Measurements from ENCODE around the gene UBE2QL1. TPM values are rescaled to one million over a fixed set of nuclear protein-coding genes. Genes with fewer than 3 reads are reported as not detected.
A peak's percentile ranks its signal among the peaks of the same experiment; 100 is the strongest.

UBE2QL1 gene
- polyA plus RNA-seq, 1 of the 3 experiments (the other 2 are of a cell fraction), result 0.28 TPM

DNA sequence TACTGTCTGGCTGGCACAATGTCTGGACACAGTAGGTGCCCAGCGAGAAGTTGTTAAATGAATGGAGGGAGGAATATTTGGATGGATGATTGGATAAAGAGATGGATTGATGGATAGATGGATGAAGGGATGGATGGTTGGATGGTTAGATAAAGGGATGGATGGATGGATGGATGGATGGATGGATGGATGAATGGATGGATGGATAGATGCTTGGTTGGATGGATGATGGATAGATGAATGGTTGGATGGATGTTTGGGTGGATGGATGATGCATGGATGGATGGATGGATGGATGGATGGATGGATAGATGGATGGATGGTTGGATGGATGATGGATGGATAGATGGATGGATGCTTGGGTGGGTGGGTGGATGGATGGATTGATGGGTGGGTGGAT lies 90.4 kb downstream of the UBE2QL1 start:
- Histone ChIP-seq H3K9ac (no peak overlapping the region), H3K27me3 (ENCODE audit: insufficient read depth) (no peaks in the 10 kb centered on the region), H3K9me3 (no peaks in the 10 kb centered on the region), H3K4me1 (ENCODE audit: control insufficient read depth in 1 of 2, insufficient read depth in 2 of 2, low read depth in 1 of 2, low read length in 1 of 2) (no peaks in the 10 kb centered on the region), H3F3A (replicated peaks; ENCODE audit: insufficient read depth) (no peaks in the 10 kb centered on the region), H4K20me1 (ENCODE audit: insufficient read depth) (no peaks in the 10 kb centered on the region), H3K27ac (ENCODE audit: low read depth in 2 of 2, low read length in 1 of 2) (no peak overlapping the region), H3K36me3 (replicated peaks in 1 of 2; ENCODE audit: control insufficient read depth in 1 of 2, insufficient read depth in 2 of 2, low read length in 1 of 2) (no peaks in the 10 kb centered on the region), H3K4me2 (no peak overlapping the region), H3K79me2 (ENCODE audit: insufficient read depth) (no peaks in the 10 kb centered on the region), H3K4me3 (ENCODE audit: low read depth in 2 of 2, low read length in 1 of 2) (no peak overlapping the region), H2AFZ (ENCODE audit: low read depth) (no peak overlapping the region), H3K9me2 (no peaks in the 10 kb centered on the region)
- POLR2A ChIA-PET, result no interaction called here
- DNase-seq, result no peak
- no peak for TF ChIP-seq JUND (IDR thresholded peaks at IDR 0.05)
- no peak for TF ChIP-seq TAF1 (IDR thresholded peaks at IDR 0.05; ENCODE audit: borderline replicate concordance, low read depth, low read length)
- TF ChIP-seq CHD2 (IDR thresholded peaks at IDR 0.05; ENCODE audit: low read length, partially characterized antibody), result no peak
- TF ChIP-seq RCOR1 (IDR thresholded peaks at IDR 0.05; ENCODE audit: low read length), result no peak
- TF ChIP-seq, protein P1, sequence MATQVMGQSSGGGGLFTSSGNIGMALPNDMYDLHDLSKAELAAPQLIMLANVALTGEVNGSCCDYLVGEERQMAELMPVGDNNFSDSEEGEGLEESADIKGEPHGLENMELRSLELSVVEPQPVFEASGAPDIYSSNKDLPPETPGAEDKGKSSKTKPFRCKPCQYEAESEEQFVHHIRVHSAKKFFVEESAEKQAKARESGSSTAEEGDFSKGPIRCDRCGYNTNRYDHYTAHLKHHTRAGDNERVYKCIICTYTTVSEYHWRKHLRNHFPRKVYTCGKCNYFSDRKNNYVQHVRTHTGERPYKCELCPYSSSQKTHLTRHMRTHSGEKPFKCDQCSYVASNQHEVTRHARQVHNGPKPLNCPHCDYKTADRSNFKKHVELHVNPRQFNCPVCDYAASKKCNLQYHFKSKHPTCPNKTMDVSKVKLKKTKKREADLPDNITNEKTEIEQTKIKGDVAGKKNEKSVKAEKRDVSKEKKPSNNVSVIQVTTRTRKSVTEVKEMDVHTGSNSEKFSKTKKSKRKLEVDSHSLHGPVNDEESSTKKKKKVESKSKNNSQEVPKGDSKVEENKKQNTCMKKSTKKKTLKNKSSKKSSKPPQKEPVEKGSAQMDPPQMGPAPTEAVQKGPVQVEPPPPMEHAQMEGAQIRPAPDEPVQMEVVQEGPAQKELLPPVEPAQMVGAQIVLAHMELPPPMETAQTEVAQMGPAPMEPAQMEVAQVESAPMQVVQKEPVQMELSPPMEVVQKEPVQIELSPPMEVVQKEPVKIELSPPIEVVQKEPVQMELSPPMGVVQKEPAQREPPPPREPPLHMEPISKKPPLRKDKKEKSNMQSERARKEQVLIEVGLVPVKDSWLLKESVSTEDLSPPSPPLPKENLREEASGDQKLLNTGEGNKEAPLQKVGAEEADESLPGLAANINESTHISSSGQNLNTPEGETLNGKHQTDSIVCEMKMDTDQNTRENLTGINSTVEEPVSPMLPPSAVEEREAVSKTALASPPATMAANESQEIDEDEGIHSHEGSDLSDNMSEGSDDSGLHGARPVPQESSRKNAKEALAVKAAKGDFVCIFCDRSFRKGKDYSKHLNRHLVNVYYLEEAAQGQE (IDR thresholded peaks at IDR 0.05; ENCODE audit: low read depth, low read length), result no peak
- TF ChIP-seq NRF1 (IDR thresholded peaks at IDR 0.05; ENCODE audit: low read depth, low read length), result no peak
- 10% methylated on average over 1 of the region's 1 CpG for WGBS (ENCODE audit: low lambda C conversion rate)
- CTCF ChIA-PET, result no interaction called here

DNA sequence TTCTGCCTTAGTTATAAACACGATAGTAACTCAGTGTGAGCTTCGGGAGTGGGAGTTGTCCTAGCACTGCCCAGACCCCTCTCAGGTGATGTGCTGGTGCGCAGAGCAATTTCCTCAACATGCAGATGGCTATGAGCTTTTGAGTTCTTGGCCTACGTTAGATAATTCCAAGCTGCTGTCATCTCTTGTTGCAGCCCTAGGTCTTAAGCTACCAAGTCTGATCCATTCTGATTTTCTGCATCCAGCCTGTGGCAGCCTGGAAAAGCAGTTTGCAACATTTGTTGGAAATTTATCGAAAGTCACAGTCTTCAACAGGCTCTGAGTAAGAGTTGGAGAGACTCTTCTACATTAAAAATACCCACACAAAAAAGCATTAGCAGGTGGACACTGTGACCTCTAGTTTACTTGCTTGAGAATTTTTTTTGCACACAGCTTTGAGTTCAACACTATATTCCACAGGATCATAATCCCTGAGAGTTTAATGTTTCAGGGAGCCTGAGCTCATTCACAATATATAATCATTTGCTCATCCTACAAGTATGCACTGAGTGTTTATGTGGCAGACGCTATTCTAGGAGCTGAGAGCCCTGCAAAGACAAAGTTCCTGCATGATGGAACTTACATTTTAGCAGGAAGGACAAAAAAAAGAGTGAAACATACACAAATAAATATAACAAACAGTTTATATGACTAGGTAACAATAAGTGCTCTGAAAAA lies 91.6 kb downstream of the UBE2QL1 start:
- Histone ChIP-seq H3K36me3 (replicated peaks in 1 of 2; ENCODE audit: control insufficient read depth in 1 of 2, insufficient read depth in 2 of 2, low read length in 1 of 2) (no peaks in the 10 kb centered on the region), H3K27ac (ENCODE audit: low read depth in 2 of 2, low read length in 1 of 2) (no peak overlapping the region), H3K9me2 (no peaks in the 10 kb centered on the region), H4K20me1 (ENCODE audit: insufficient read depth) (no peaks in the 10 kb centered on the region), H2AFZ (ENCODE audit: low read depth) (no peak overlapping the region), H3K9me3 (no peaks in the 10 kb centered on the region), H3K27me3 (ENCODE audit: insufficient read depth) (no peaks in the 10 kb centered on the region), H3K79me2 (ENCODE audit: insufficient read depth) (no peaks in the 10 kb centered on the region), H3F3A (replicated peaks; ENCODE audit: insufficient read depth) (no peaks in the 10 kb centered on the region), H3K4me1 (ENCODE audit: control insufficient read depth in 1 of 2, insufficient read depth in 2 of 2, low read depth in 1 of 2, low read length in 1 of 2) (no peaks in the 10 kb centered on the region; a peak in 1 of 4 replicates), H3K4me3 (ENCODE audit: low read depth in 2 of 2, low read length in 1 of 2) (no peak overlapping the region), H3K4me2 (peak overlapping the region; percentile 37; the same call in 1 of the 2 replicates), H3K9ac (no peak overlapping the region)
- TF ChIP-seq FOXM1 (IDR thresholded peaks at IDR 0.05; ENCODE audit: low read depth) (no peak), FOXJ3 (CRISPR knock-in tag; IDR thresholded peaks at IDR 0.05) (no peak), SMC3 (IDR thresholded peaks at IDR 0.05; ENCODE audit: low read depth, low read length) (no peak), TCF12 (IDR thresholded peaks at IDR 0.05) (no peak), USF2 (IDR thresholded peaks at IDR 0.05; ENCODE audit: borderline replicate concordance, low read depth, low read length) (no peak), TAF1 (IDR thresholded peaks at IDR 0.05; ENCODE audit: borderline replicate concordance, low read depth, low read length) (no peak), ELF1 (IDR thresholded peaks at IDR 0.05) (no peak), GATA2 (CRISPR knock-in tag; IDR thresholded peaks at IDR 0.05) (no peak), RXRA (IDR thresholded peaks at IDR 0.05; ENCODE audit: borderline replicate concordance, low read depth) (no peak), NFIC (IDR thresholded peaks at IDR 0.05; ENCODE audit: borderline replicate concordance) (no peak), FOSL2 (IDR thresholded peaks at IDR 0.05; ENCODE audit: borderline replicate concordance, low read depth) (no peak), JUND (IDR thresholded peaks at IDR 0.05) (no peak), USF1 (IDR thresholded peaks at IDR 0.05; ENCODE audit: borderline replicate concordance, low read depth) (no peak)
- 24% methylated on average over 6 of the region's 6 CpGs for WGBS (ENCODE audit: low lambda C conversion rate)
- ChIA-PET CTCF (interaction anchor here (0.7 kb wide), 1 partner anchor 16 kb away, joined by 3 read pairs; no protein-coding TSS in a partner anchor), POLR2A (no interaction called here)
- no peak for DNase-seq

Data from SK-N-SH (cell line).